WTC11 (cell line): ENCODE results near the gene ANTKMT. TPM values are rescaled to one million over a fixed set of nuclear protein-coding genes. Genes with fewer than 3 reads are reported as not detected.

Experiments
- ATAC-seq: fragments of 200-7000 bp; cut with Tn5 transposase; 2 replicates; pipeline ENCODE4 v1.10.0; 2021; ENCODE audit warnings: mild to moderate bottlenecking, moderate library complexity
- CTCF ChIA-PET: fragments of 300-600 bp; sonication (Branson Sonifier 250); formaldehyde crosslinking; loops from one replicate; lab custom pipeline; 2021; ENCODE audit warnings: antibody characterized with exemption; lab: Charles Lee
- POLR2A ChIA-PET: fragments of 350-600 bp; sonication (Branson Sonifier 250); formaldehyde crosslinking; loops from one replicate; lab custom pipeline; 2021; ENCODE audit warnings: antibody characterized with exemption; lab: Charles Lee
- DNase-seq: peaks from one replicate; pipeline ENCODE4 v3.0.0; 2021; ENCODE audit warnings: low spot score
- H3K27ac Mint-ChIP-seq: 2 replicates; pipeline ENCODE4 v1.8.0; 2021; ENCODE audit warnings: mixed read lengths
- H3K27me3 Mint-ChIP-seq: 2 replicates; pipeline ENCODE4 v1.8.0; 2021; ENCODE audit warnings: low read depth, mild to moderate bottlenecking, moderate library complexity, mixed read lengths
- H3K36me3 Mint-ChIP-seq: 2 replicates; pipeline ENCODE4 v1.8.0; 2021; ENCODE audit warnings: mixed read lengths
- H3K4me1 Mint-ChIP-seq: 2 replicates; pipeline ENCODE4 v1.8.0; 2022; ENCODE audit warnings: mixed read lengths
- H3K4me3 Mint-ChIP-seq: 2 replicates; pipeline ENCODE4 v1.8.0; 2021; ENCODE audit warnings: mild to moderate bottlenecking, moderate library complexity, mixed read lengths
- H3K9me3 Mint-ChIP-seq: 2 replicates; pipeline ENCODE4 v1.8.0; 2021; ENCODE audit warnings: mixed read lengths
- ARID4B ChIP-seq: sonication (generic); formaldehyde crosslinking; IDR thresholded peaks from 2 replicates; pipeline ENCODE4 v1.8.0; 2023; ENCODE audit warnings: missing genetic modification reagents, mild to moderate bottlenecking, borderline replicate concordance
- ATF6 ChIP-seq: sonication (generic); formaldehyde crosslinking; IDR thresholded peaks from 2 replicates; pipeline ENCODE4 v1.8.1; 2023; ENCODE audit warnings: mild to moderate bottlenecking, missing genetic modification reagents
- CTCF ChIP-seq: fragments of 200-600 bp; IDR thresholded peaks from 2 replicates; pipeline ENCODE4 v1.8.0; 2022; ENCODE audit warnings: antibody characterized with exemption
- E2F1 ChIP-seq: sonication (generic); formaldehyde crosslinking; IDR thresholded peaks from 2 replicates; pipeline ENCODE4 v1.8.0; 2022; ENCODE audit warnings: mild to moderate bottlenecking, missing genetic modification reagents
- ELF4 ChIP-seq: sonication (generic); formaldehyde crosslinking; IDR thresholded peaks from 2 replicates; pipeline ENCODE4 v1.8.1; 2022; ENCODE audit warnings: low read depth, mild to moderate bottlenecking, moderate library complexity, missing genetic modification reagents
- FOXP1 ChIP-seq: sonication (generic); formaldehyde crosslinking; IDR thresholded peaks from 2 replicates; pipeline ENCODE4 v1.8.0; 2022; ENCODE audit warnings: missing genetic modification reagents, mild to moderate bottlenecking, moderate library complexity, borderline replicate concordance
- FOXP4 ChIP-seq: sonication (generic); formaldehyde crosslinking; IDR thresholded peaks from 2 replicates; pipeline ENCODE4 v1.8.0; 2022; ENCODE audit warnings: mild to moderate bottlenecking, missing genetic modification reagents
- GRHL2 ChIP-seq: fragments of 250-450 bp; sonication (Bioruptor Pico); IDR thresholded peaks from 2 replicates; pipeline ENCODE4 v1.8.0; 2022; ENCODE audit warnings: mild to moderate bottlenecking, moderate library complexity; ENCODE audit not compliant: insufficient replicate concordance, severe bottlenecking
- JAZF1 ChIP-seq: fragments of 250-450 bp; sonication (Bioruptor Pico); IDR thresholded peaks from 2 replicates; pipeline ENCODE4 v1.9.0; 2021; ENCODE audit warnings: moderate library complexity, mild to moderate bottlenecking, inconsistent platforms
- KAT7 ChIP-seq: sonication (generic); formaldehyde crosslinking; IDR thresholded peaks from 2 replicates; pipeline ENCODE4 v1.8.1; 2023; ENCODE audit warnings: missing genetic modification reagents, mild to moderate bottlenecking, borderline replicate concordance
- MYBL2 ChIP-seq: sonication (generic); formaldehyde crosslinking; IDR thresholded peaks from 2 replicates; pipeline ENCODE4 v1.8.1; 2023; ENCODE audit warnings: mild to moderate bottlenecking, moderate library complexity, missing genetic modification reagents
- SOX15 ChIP-seq: fragments of 250-450 bp; sonication (Bioruptor Pico); IDR thresholded peaks from 2 replicates; pipeline ENCODE4 v1.9.0; 2021; ENCODE audit warnings: mild to moderate bottlenecking
- TCF7 ChIP-seq: sonication (generic); formaldehyde crosslinking; IDR thresholded peaks from 2 replicates; pipeline ENCODE4 v1.8.0; 2022; ENCODE audit warnings: mild to moderate bottlenecking, low read depth, missing genetic modification reagents, moderate library complexity
- ZBTB21 ChIP-seq: sonication (generic); formaldehyde crosslinking; IDR thresholded peaks from 2 replicates; pipeline ENCODE4 v1.8.1; 2023; ENCODE audit warnings: mild to moderate bottlenecking, missing genetic modification reagents, borderline replicate concordance
- ZNF219 ChIP-seq: sonication (generic); formaldehyde crosslinking; IDR thresholded peaks from 2 replicates; pipeline ENCODE4 v1.8.0; 2023; ENCODE audit warnings: missing genetic modification reagents, mild to moderate bottlenecking, borderline replicate concordance
- ZNF396 ChIP-seq: fragments of 250-450 bp; sonication (Bioruptor Pico); IDR thresholded peaks from 2 replicates; pipeline ENCODE4 v1.8.0; 2021; ENCODE audit warnings: mild to moderate bottlenecking, moderate library complexity, borderline replicate concordance
- ZNF423 ChIP-seq: fragments of 250-450 bp; sonication (Bioruptor Pico); IDR thresholded peaks from 2 replicates; pipeline ENCODE4 v2.1.2; 2022; ENCODE audit warnings: mild to moderate bottlenecking, moderate library complexity
- total RNA-seq: library from RNA; stranded (reverse); gene quantifications from 3 replicates; pipeline ENCODE4 v1.2.3, GENCODE V29; 2021
- TF ChIP-seq, protein P1 (sequence below): fragments of 250-450 bp; sonication (Bioruptor Pico); IDR thresholded peaks from 2 replicates; pipeline ENCODE4 v1.9.0; 2021; ENCODE audit warnings: mild to moderate bottlenecking

ANTKMT gene
- total RNA-seq, 1 experiment from 2014 or later, result 40.6 TPM

- TF ChIP-seq ATF6 (CRISPR knock-in tag) (no peak), ZNF396 (CRISPR knock-in tag) (no peak), CTCF (no peak; the same call in 1 of the 2 replicates), KAT7 (CRISPR knock-in tag) (no peak), ZNF423 (CRISPR knock-in tag) (no peak), JAZF1 (CRISPR knock-in tag) (no peak), FOXP4 (CRISPR knock-in tag) (no peak), ELF4 (CRISPR knock-in tag) (no peak), GRHL2 (no peak), TCF7 (no peak)
- TF ChIP-seq, protein P1, sequence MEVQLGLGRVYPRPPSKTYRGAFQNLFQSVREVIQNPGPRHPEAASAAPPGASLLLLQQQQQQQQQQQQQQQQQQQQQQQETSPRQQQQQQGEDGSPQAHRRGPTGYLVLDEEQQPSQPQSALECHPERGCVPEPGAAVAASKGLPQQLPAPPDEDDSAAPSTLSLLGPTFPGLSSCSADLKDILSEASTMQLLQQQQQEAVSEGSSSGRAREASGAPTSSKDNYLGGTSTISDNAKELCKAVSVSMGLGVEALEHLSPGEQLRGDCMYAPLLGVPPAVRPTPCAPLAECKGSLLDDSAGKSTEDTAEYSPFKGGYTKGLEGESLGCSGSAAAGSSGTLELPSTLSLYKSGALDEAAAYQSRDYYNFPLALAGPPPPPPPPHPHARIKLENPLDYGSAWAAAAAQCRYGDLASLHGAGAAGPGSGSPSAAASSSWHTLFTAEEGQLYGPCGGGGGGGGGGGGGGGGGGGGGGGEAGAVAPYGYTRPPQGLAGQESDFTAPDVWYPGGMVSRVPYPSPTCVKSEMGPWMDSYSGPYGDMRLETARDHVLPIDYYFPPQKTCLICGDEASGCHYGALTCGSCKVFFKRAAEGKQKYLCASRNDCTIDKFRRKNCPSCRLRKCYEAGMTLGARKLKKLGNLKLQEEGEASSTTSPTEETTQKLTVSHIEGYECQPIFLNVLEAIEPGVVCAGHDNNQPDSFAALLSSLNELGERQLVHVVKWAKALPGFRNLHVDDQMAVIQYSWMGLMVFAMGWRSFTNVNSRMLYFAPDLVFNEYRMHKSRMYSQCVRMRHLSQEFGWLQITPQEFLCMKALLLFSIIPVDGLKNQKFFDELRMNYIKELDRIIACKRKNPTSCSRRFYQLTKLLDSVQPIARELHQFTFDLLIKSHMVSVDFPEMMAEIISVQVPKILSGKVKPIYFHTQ (CRISPR knock-in tag), result no peak
Measured at GRCh38 chr16:719815-720446, 1.0 kb upstream of the ANTKMT start (continued).

- no peaks in the 10 kb centered on the region for H3K9me3 Mint-ChIP-seq
- peak overlapping the region; percentile 63 for H3K27ac Mint-ChIP-seq
- CTCF ChIA-PET, result interaction anchor here (0.6 to 2.8 kb wide), 26 partner anchors 8 to 426 kb away, joined by 3 to 28 read pairs (median 6); partner anchors contain the start of genes CHTF18, CIAO3, GNG13 and JMJD8
- POLR2A ChIA-PET, result interaction anchor here (0.6 to 2.9 kb wide), 19 partner anchors 8 to 91 kb away, joined by 3 to 10 read pairs (median 3); partner anchors contain the start of genes CHTF18, CIAO3, RHOT2 and RPUSD1
- no peaks in the 10 kb centered on the region; the same call in 1 of the 2 replicates for H3K36me3 Mint-ChIP-seq
- H3K4me3 Mint-ChIP-seq, result peak overlapping the region; percentile 74
- H3K27me3 Mint-ChIP-seq, result peaks cover 18% of the 10 kb centered on the region
- H3K4me1 Mint-ChIP-seq, result peaks cover 16% of the 10 kb centered on the region
- DNase-seq (peak; percentile 60), ATAC-seq (peak; percentile 30)
- TF ChIP-seq FOXP1 (CRISPR knock-in tag) (0 out of 2 replicates have a peak, but pooled peaks have one; percentile 20), ZNF219 (CRISPR knock-in tag) (0 out of 2 replicates have a peak, but pooled peaks have one; percentile 27), ZBTB21 (CRISPR knock-in tag) (no peak), E2F1 (CRISPR knock-in tag) (no peak), MYBL2 (peak; percentile 79), SOX15 (no peak), ARID4B (CRISPR knock-in tag) (peak; percentile 91; the same call in 1 of the 2 replicates)
Measured at GRCh38 chr16:720447-720989, 428 bp upstream of the ANTKMT start.
